ENCODE data around the gene IGSF23. TPM values are rescaled to one million over a fixed set of nuclear protein-coding genes. Genes with fewer than 3 reads are reported as not detected.

Gene IGSF23
- total RNA-seq, 1 donor from 2014 or later = not detected

- no peak for TF ChIP-seq CTCF (IDR thresholded peaks at IDR 0.05; ENCODE audit: insufficient read depth, low read length, severe bottlenecking)
- no peaks in the 10 kb centered on the region for H3K27me3 ChIP-seq (ENCODE audit: control insufficient read depth, insufficient read depth, low read length)
- DNase-seq (ENCODE audit: low read depth) (no peak), FAIRE-seq (no peak)
- H3K4me3 ChIP-seq (ENCODE audit: low read depth, low read length) = no peak overlapping the region
- no peaks in the 10 kb centered on the region for H3K36me3 ChIP-seq (ENCODE audit: control insufficient read depth, insufficient read depth, low read length)
Measured at GRCh38 chr19:44581288-44581687, 32.1 kb upstream of the IGSF23 start.

- peak; percentile 25 for DNase-seq (ENCODE audit: low read depth)
- TF ChIP-seq CTCF (IDR thresholded peaks at IDR 0.05; ENCODE audit: insufficient read depth, low read length, severe bottlenecking) = peak; percentile 83
- Histone ChIP-seq H3K4me3 (ENCODE audit: low read depth, low read length) (no peak overlapping the region), H3K27me3 (ENCODE audit: control insufficient read depth, insufficient read depth, low read length) (no peaks in the 10 kb centered on the region), H3K36me3 (ENCODE audit: control insufficient read depth, insufficient read depth, low read length) (no peaks in the 10 kb centered on the region)
- no peak for FAIRE-seq
Measured at GRCh38 chr19:44582581-44583265, 30.6 kb upstream of the IGSF23 start.

- DNase-seq (ENCODE audit: low read depth) = peak; percentile 46
- no peak for FAIRE-seq
- no peaks in the 10 kb centered on the region for H3K36me3 ChIP-seq (ENCODE audit: control insufficient read depth, insufficient read depth, low read length)
- no peaks in the 10 kb centered on the region for H3K27me3 ChIP-seq (ENCODE audit: control insufficient read depth, insufficient read depth, low read length)
- peak; percentile 40 for TF ChIP-seq CTCF (IDR thresholded peaks at IDR 0.05; ENCODE audit: insufficient read depth, low read length, severe bottlenecking)
- H3K4me3 ChIP-seq (ENCODE audit: low read depth, low read length) = no peak overlapping the region
Measured at GRCh38 chr19:44585371-44586133, 27.8 kb upstream of the IGSF23 start.

- H3K36me3 ChIP-seq (ENCODE audit: control insufficient read depth, insufficient read depth, low read length) = no peaks in the 10 kb centered on the region
- peak; percentile 43 for TF ChIP-seq CTCF (IDR thresholded peaks at IDR 0.05; ENCODE audit: insufficient read depth, low read length, severe bottlenecking)
- no peaks in the 10 kb centered on the region for H3K27me3 ChIP-seq (ENCODE audit: control insufficient read depth, insufficient read depth, low read length)
- DNase-seq (ENCODE audit: low read depth) (peak; percentile 93), FAIRE-seq (no peak)
- no peak overlapping the region for H3K4me3 ChIP-seq (ENCODE audit: low read depth, low read length)
Measured at GRCh38 chr19:44587963-44588770, 25.2 kb upstream of the IGSF23 start.

GRCh38 chr19:44588771-44589112, 24.6 kb upstream of the IGSF23 start:
- DNase-seq (ENCODE audit: low read depth) = no peak
- H3K4me3 ChIP-seq (ENCODE audit: low read depth, low read length) = no peak overlapping the region
- no peak for FAIRE-seq

More at GRCh38 chr19:44588771-44589112, 24.6 kb upstream of the IGSF23 start:
- H3K27me3 ChIP-seq (ENCODE audit: control insufficient read depth, insufficient read depth, low read length) = no peaks in the 10 kb centered on the region
- no peak for TF ChIP-seq CTCF (IDR thresholded peaks at IDR 0.05; ENCODE audit: insufficient read depth, low read length, severe bottlenecking)
- no peaks in the 10 kb centered on the region for H3K36me3 ChIP-seq (ENCODE audit: control insufficient read depth, insufficient read depth, low read length)
